ENCODE data around the gene DDX59. TPM values are rescaled to one million over a fixed set of nuclear protein-coding genes. Genes with fewer than 3 reads are reported as not detected.

DDX59 gene
- total RNA-seq, 1 experiment from 2014 or later, result 16.0 TPM

GRCh38 chr1:200620273-200621131 is 49.2 kb downstream of the DDX59 start, which contains the start of gene KIF14:
Gene KIF14, minus strand, starts transcription at chr1:200620751. Its CDS starts 2,028 bp downstream, at chr1:200618723.
- H2AFZ ChIP-seq (ENCODE audit: low read depth, low read length, poor library complexity, severe bottlenecking), result peak within 1 kb of the TSS; percentile 99
- peak within 1 kb of the TSS; percentile 98 for H3K4me2 ChIP-seq (ENCODE audit: low read length)
- CTCF ChIA-PET, result interaction anchor here (1.0 to 2.1 kb wide), 3 partner anchors 62 to 351 kb away, joined by 3 to 33 read pairs (median 16); no protein-coding TSS in a partner anchor
- RAD21 ChIA-PET (ENCODE audit: low non-redundant PET in 1 of 2, low total read pairs in 2 of 2, uncharacterized antibody in 2 of 2, unreplicated experiment in 2 of 2), result interaction anchor here (0.7 to 2.3 kb wide), 3 partner anchors 49 to 84 kb away, joined by 3 to 8 read pairs (median 3); partner anchors contain the start of gene DDX59 (in 2 of the 2)
- peaks cover 15% of the 10 kb centered on the region for H3K79me2 ChIP-seq (ENCODE audit: insufficient read depth, low read length)
- peaks cover 0 to 12% of the 10 kb centered on the region in 2 experiments; a peak in 3 of 4 replicates for H3K4me1 ChIP-seq (ENCODE audit: control insufficient read depth in 1 of 2, insufficient read depth in 2 of 2, low read length in 2 of 2)
- H4K20me1 ChIP-seq (ENCODE audit: insufficient read depth), result no peaks in the 10 kb centered on the region
- ATAC-seq (peak; percentile 97), DNase-seq (ENCODE audit: low read depth, low spot score) (peak; percentile 85)
- H3K4me3 ChIP-seq (replicated peaks in 1 of 2; ENCODE audit: low read depth in 1 of 2, low read length in 2 of 2), result peak within 1 kb of the TSS; percentile 94
- H3K9me2 ChIP-seq (ENCODE audit: insufficient read depth), result no peaks in the 10 kb centered on the region
- H3K27ac ChIP-seq (ENCODE audit: low read depth, low read length), result peak within 1 kb of the TSS; percentile 60
- peak within 1 kb of the TSS; percentile 95 for H3K9ac ChIP-seq (ENCODE audit: low read length)
- POLR2A ChIA-PET, result interaction anchor here (0.6 to 2.7 kb wide), 2 partner anchors 49 to 259 kb away, joined by 3 to 19 read pairs; partner anchors contain the start of gene DDX59
- no TSS peak for BruUV-seq (replicated peaks)
- intact Hi-C loops (cut with micrococcal nuclease), result loop anchor here (1.0 to 5.0 kb wide), 3 partner anchors 50 to 422 kb away; partner anchors contain the start of gene CAMSAP2
- no peaks in the 10 kb centered on the region for H3K9me3 ChIP-seq (ENCODE audit: control insufficient read depth in 1 of 2, insufficient read depth in 1 of 2, low read depth in 1 of 2, low read length in 2 of 2)
- H3K27me3 ChIP-seq (ENCODE audit: insufficient read depth, low read length), result no peaks in the 10 kb centered on the region
- peaks cover 15 to 16% of the 10 kb centered on the region in 2 experiments; a peak in 3 of 4 replicates for H3K36me3 ChIP-seq (ENCODE audit: control insufficient read depth in 1 of 2, insufficient read depth in 2 of 2, low read length in 2 of 2)
- no peak for TF ChIP-seq CEBPB (IDR thresholded peaks at IDR 0.05; ENCODE audit: low read depth)
- TF ChIP-seq ZBTB33 (IDR thresholded peaks at IDR 0.05; ENCODE audit: extremely low read depth, insufficient replicate concordance, low read length), result no peak
- no peak; the same call in 1 of the 2 replicates for TF ChIP-seq SRF (IDR thresholded peaks at IDR 0.05; ENCODE audit: low read depth)
- no peak for TF ChIP-seq ZNF274 (IDR thresholded peaks at IDR 0.05; ENCODE audit: low read depth, low read length)
- no peak for TF ChIP-seq FOSL1 (IDR thresholded peaks at IDR 0.05; ENCODE audit: low read depth)
- peak; percentile 58; the same call in 1 of the 2 replicates for TF ChIP-seq MAX (IDR thresholded peaks at IDR 0.05)
- peak; percentile 95 for TF ChIP-seq SP1 (IDR thresholded peaks at IDR 0.05; ENCODE audit: low read depth)
- TF ChIP-seq EZH2phosphoT487 (IDR thresholded peaks at IDR 0.05; ENCODE audit: borderline replicate concordance), result no peak
- TF ChIP-seq SIN3A (IDR thresholded peaks at IDR 0.05; ENCODE audit: low read depth), result peak; percentile 72
- no peak for TF ChIP-seq CBX3 (IDR thresholded peaks at IDR 0.05; ENCODE audit: low read depth)
- TF ChIP-seq TCF7L2 (IDR thresholded peaks at IDR 0.05; ENCODE audit: borderline replicate concordance, extremely low read depth, insufficient read depth, insufficient read length), result no peak
- TF ChIP-seq ELF1 (IDR thresholded peaks at IDR 0.05; ENCODE audit: borderline replicate concordance, low read depth), result peak; percentile 88
- TF ChIP-seq JUND (IDR thresholded peaks at IDR 0.05), result no peak
- TF ChIP-seq REST (IDR thresholded peaks at IDR 0.05; ENCODE audit: low read depth), result no peak
- TF ChIP-seq RAD21 (IDR thresholded peaks at IDR 0.05; ENCODE audit: low read depth), result no peak
- no peak for TF ChIP-seq EGR1 (IDR thresholded peaks at IDR 0.05; ENCODE audit: low read depth)
- peak; percentile 32 for TF ChIP-seq POLR2A (IDR thresholded peaks at IDR 0.05; ENCODE audit: borderline replicate concordance, extremely low read depth, insufficient read depth, insufficient read length)
- TF ChIP-seq EZH2 (IDR thresholded peaks at IDR 0.05), result no peak
- TF ChIP-seq YY1 (IDR thresholded peaks at IDR 0.05; ENCODE audit: extremely low read depth, insufficient replicate concordance, low read depth, low read length), result peak; percentile 50
- TF ChIP-seq POLR2AphosphoS5 (IDR thresholded peaks at IDR 0.05; ENCODE audit: low read depth, low read length), result peak; percentile 62
- no peak for TF ChIP-seq ATF3 (IDR thresholded peaks at IDR 0.05)
- TF ChIP-seq ZFX (IDR thresholded peaks at IDR 0.05), result peak; percentile 55; the same call in 1 of the 2 replicates
